ENCODE results near the gene CLEC5A.

- TF ChIP-seq CTCF (IDR thresholded peaks at IDR 0.05) (no peak), POLR2A (IDR thresholded peaks at IDR 0.05) (no peak), EP300 (IDR thresholded peaks at IDR 0.05) (no peak), POLR2AphosphoS5 (IDR thresholded peaks at IDR 0.05) (no peak)
Measured at GRCh38 chr7:141986923-141987322, 40.1 kb upstream of the CLEC5A start.
